Measurements from ENCODE around the gene C12orf42. TPM values are rescaled to one million over a fixed set of nuclear protein-coding genes. Genes with fewer than 3 reads are reported as not detected.

C12orf42 gene
- total RNA-seq, 2 experiments from 2014 or later: 3.9 to 4.8 TPM

DNA sequence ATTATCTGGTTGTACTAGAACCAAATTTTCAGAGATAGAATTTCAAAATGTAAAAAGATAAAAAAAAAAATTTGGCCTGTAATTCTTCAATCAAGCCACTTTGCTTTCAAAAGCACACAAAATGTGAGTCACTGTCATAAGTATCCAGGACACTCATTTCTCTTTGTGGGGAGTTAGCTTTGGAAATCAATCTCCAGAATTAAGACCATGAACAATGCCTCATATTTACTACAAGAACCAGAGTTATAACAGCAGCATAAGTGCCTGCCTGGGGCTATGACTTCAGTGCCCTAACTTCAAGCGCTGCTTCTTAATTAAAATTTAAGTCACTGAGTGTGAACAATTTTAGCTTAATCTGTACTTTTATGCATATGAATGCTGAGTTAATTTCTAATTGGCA lies 162.1 kb downstream of the C12orf42 start:
- Mint-ChIP-seq H3K36me3 (ENCODE audit: low read depth) (no peaks in the 10 kb centered on the region), H3K4me3 (no peak overlapping the region), H3K27ac (no peak overlapping the region), H3K27me3 (no peaks in the 10 kb centered on the region), H3K9me3 (no peaks in the 10 kb centered on the region), H3K4me1 (ENCODE audit: low read depth) (no peaks in the 10 kb centered on the region)
- Histone ChIP-seq H3K36me3 (ENCODE audit: insufficient read depth, low read length) (no peaks in the 10 kb centered on the region), H3K9me3 (ENCODE audit: control insufficient read depth in 1 of 2, insufficient read depth in 1 of 2, low read length in 2 of 2) (peaks cover 0 to 3% of the 10 kb centered on the region in 2 experiments), H3K27ac (ENCODE audit: low read depth in 1 of 2, low read length in 2 of 2) (no peak overlapping the region), H3K4me3 (ENCODE audit: low read length) (no peak overlapping the region), H3K27me3 (ENCODE audit: control insufficient read depth in 1 of 2, insufficient read depth in 2 of 2, low read length in 2 of 2) (no peaks in the 10 kb centered on the region), H3K4me1 (ENCODE audit: insufficient read depth, low read length) (no peaks in the 10 kb centered on the region)
- POLR2A ChIA-PET: no interaction called here
- CTCF ChIA-PET: interaction anchor here (0.6 kb wide), 1 partner anchor 252 kb away, joined by 3 read pairs; no protein-coding TSS in a partner anchor
- TF ChIP-seq, protein P1, sequence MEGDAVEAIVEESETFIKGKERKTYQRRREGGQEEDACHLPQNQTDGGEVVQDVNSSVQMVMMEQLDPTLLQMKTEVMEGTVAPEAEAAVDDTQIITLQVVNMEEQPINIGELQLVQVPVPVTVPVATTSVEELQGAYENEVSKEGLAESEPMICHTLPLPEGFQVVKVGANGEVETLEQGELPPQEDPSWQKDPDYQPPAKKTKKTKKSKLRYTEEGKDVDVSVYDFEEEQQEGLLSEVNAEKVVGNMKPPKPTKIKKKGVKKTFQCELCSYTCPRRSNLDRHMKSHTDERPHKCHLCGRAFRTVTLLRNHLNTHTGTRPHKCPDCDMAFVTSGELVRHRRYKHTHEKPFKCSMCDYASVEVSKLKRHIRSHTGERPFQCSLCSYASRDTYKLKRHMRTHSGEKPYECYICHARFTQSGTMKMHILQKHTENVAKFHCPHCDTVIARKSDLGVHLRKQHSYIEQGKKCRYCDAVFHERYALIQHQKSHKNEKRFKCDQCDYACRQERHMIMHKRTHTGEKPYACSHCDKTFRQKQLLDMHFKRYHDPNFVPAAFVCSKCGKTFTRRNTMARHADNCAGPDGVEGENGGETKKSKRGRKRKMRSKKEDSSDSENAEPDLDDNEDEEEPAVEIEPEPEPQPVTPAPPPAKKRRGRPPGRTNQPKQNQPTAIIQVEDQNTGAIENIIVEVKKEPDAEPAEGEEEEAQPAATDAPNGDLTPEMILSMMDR (IDR thresholded peaks at IDR 0.05): no peak
- intact Hi-C loops (cut with DNase I, micrococcal nuclease): no loop called here
- no peak for DNase-seq
- ATAC-seq (ENCODE audit: poor library complexity): no peak

DNA sequence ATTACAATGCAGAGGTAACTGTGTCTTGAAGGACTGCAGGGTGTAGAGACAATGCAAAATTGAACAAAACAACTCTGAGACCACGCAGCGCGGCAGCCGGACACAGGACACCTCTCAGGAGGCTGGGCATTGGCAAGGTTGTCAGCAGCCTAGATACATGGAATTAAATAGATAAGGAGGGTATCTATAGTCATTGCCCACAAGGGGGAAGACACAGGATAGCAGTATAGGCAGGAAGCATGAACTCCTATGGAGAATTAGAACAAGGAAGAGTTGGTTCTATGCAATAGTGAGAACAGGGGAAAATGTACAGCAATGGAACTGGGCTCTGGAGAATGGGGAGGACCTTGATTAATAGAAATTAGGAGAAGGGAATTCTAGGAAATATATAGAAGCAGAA lies 164.1 kb downstream of the C12orf42 start:
- H3K9me3 ChIP-seq (ENCODE audit: control insufficient read depth in 1 of 2, insufficient read depth in 1 of 2, low read length in 2 of 2): no peaks in the 10 kb centered on the region
- ChIA-PET CTCF (no interaction called here), POLR2A (no interaction called here)
- H3K36me3 ChIP-seq (ENCODE audit: insufficient read depth, low read length): no peaks in the 10 kb centered on the region
- H3K4me1 ChIP-seq (ENCODE audit: insufficient read depth, low read length): no peaks in the 10 kb centered on the region
- intact Hi-C loops (cut with DNase I, micrococcal nuclease): no loop called here
- no peak overlapping the region for H3K27ac ChIP-seq (ENCODE audit: low read depth in 1 of 2, low read length in 2 of 2)
- no peaks in the 10 kb centered on the region for H3K9me3 Mint-ChIP-seq
- DNase-seq: no peak
- H3K4me3 Mint-ChIP-seq: no peak overlapping the region
- H3K36me3 Mint-ChIP-seq (ENCODE audit: low read depth): no peaks in the 10 kb centered on the region
- no peak overlapping the region for H3K4me3 ChIP-seq (ENCODE audit: low read length)
- no peak overlapping the region for H3K27ac Mint-ChIP-seq
- H3K4me1 Mint-ChIP-seq (ENCODE audit: low read depth): no peaks in the 10 kb centered on the region
- no peaks in the 10 kb centered on the region for H3K27me3 ChIP-seq (ENCODE audit: control insufficient read depth in 1 of 2, insufficient read depth in 2 of 2, low read length in 2 of 2)
- no peaks in the 10 kb centered on the region for H3K27me3 Mint-ChIP-seq
- no peak for ATAC-seq (ENCODE audit: poor library complexity)
- TF ChIP-seq, protein P1 (IDR thresholded peaks at IDR 0.05): no peak

DNA sequence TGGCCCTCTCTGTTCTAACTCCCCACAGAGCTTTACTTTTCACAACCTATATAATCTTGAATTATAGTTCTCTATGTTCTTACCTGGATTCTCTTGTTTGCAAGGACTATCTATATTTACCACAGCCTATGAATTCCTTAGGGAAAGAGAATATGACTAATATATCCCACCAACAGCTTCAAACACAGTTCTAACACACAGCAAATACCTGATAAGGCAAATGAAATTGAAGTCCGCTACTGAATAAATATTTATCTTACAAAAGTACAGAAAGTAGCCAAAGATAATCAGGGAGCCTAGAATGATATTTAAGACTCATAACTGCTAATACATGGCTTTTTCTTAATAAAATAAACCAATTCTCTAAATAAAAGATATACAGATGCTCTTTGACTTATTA lies 165.1 kb downstream of the C12orf42 start:
- TF ChIP-seq, protein P1 (IDR thresholded peaks at IDR 0.05): no peak
- no peaks in the 10 kb centered on the region for H3K4me1 Mint-ChIP-seq (ENCODE audit: low read depth)
- no peaks in the 10 kb centered on the region for H3K9me3 ChIP-seq (ENCODE audit: control insufficient read depth in 1 of 2, insufficient read depth in 1 of 2, low read length in 2 of 2)
- H3K36me3 Mint-ChIP-seq (ENCODE audit: low read depth): no peaks in the 10 kb centered on the region
- DNase-seq (no peak), ATAC-seq (ENCODE audit: poor library complexity) (no peak)
- no peaks in the 10 kb centered on the region for H3K4me1 ChIP-seq (ENCODE audit: insufficient read depth, low read length)
- no peak overlapping the region for H3K27ac ChIP-seq (ENCODE audit: low read depth in 1 of 2, low read length in 2 of 2)
- H3K36me3 ChIP-seq (ENCODE audit: insufficient read depth, low read length): no peaks in the 10 kb centered on the region
- no peak overlapping the region for H3K4me3 Mint-ChIP-seq
- H3K4me3 ChIP-seq (ENCODE audit: low read length): no peak overlapping the region
- no peaks in the 10 kb centered on the region for H3K9me3 Mint-ChIP-seq
- H3K27me3 ChIP-seq (ENCODE audit: control insufficient read depth in 1 of 2, insufficient read depth in 2 of 2, low read length in 2 of 2): no peaks in the 10 kb centered on the region
- H3K27me3 Mint-ChIP-seq: no peaks in the 10 kb centered on the region
- H3K27ac Mint-ChIP-seq: no peak overlapping the region
- intact Hi-C loops (cut with DNase I, micrococcal nuclease): no loop called here
- POLR2A ChIA-PET: no interaction called here
- CTCF ChIA-PET: no interaction called here
